CD4-positive, alpha-beta T cell treated with Interleukin-4 for 1 hour (primary cell): ENCODE measurements around the gene LFNG.
"Not testable (repeated sequence)": the region's sequence is repeated elsewhere in the genome, so short reads cannot be mapped to it uniquely, and the experiment has no call there.

Source experiments
- DNase-seq, 2 donors: peaks; one replicate each; pipeline ENCODE4 v3.0.0-alpha.2; 2020 to 2022

The LFNG gene

DNA sequence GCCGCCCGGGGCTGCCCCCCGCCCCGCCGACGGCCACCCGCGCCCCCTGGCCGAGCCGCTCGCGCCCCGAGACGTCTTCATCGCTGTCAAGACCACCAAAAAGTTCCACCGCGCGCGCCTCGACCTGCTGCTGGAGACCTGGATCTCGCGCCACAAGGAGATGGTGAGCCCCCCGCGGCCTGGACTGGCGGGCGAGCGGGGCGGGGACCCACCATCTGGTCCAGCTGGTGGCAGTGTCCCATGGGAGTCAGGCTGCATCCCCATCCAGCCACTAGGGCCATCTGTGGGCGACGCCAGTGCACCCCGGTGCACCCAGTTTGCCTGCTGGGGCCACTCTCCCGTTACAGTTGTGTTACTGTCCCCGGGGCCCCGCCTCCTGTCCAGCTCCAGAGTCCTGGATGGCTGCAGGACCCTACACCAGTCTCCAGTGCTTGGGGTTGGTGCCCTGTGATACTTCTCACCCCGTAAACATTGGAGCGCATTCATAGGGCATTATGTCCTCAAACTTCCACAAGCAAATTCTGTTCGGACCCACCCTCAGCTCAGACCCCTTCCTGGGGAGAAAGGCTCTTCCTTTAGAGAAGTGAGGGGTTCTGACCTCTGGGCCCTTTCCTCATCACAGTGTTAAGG lies 672 bp downstream of the LFNG start:
- peak in 1 of 2 donors; percentile 34 for DNase-seq

DNA sequence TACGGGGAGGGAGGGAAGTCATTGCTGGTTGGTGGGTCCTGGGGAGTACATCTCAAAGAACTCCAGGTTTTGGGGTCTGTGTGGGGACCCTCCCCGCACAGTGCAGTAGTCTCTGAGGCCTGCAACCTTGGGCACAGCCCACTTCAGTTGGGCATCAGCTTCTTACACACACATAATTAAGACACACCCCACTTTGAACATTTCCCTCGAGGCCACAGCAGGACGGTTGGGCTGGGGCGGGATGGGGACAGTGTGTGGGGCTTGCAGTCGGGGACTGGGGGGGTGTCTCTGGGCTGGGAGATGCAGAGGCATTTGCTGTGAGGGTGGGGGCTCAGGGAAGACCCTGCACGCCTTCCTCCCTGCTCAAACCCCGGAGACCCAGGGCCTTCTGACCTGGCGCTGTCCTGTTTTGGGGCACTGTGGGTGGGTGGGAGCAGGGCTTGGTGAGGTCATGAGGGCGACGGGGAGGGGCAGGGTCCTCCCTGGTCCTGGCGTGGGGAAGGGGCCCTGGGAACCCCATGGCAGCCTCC lies 1.3 kb downstream of the LFNG start:
- DNase-seq = no peak

DNA sequence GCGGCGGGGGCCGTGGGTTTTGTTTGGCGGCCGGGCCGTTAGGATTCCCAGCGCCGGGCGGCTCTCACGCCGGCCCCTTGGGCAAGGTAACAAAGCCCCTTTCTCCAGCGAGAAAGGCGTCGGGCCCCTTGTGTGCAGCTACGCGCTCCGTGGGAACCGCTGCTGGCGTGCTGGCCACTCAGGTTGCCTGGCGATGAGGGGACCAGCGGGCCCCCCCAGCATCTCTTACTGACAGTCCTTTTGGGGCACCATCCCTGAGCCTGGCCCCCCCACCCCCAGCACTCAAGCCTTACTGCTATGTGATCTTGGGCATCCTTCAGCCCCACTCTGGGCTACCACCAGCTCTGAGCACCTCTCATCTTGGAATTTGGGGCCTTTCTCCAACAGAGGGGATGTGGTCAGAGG lies 1.8 kb downstream of the LFNG start:
- DNase-seq = no peak

DNA sequence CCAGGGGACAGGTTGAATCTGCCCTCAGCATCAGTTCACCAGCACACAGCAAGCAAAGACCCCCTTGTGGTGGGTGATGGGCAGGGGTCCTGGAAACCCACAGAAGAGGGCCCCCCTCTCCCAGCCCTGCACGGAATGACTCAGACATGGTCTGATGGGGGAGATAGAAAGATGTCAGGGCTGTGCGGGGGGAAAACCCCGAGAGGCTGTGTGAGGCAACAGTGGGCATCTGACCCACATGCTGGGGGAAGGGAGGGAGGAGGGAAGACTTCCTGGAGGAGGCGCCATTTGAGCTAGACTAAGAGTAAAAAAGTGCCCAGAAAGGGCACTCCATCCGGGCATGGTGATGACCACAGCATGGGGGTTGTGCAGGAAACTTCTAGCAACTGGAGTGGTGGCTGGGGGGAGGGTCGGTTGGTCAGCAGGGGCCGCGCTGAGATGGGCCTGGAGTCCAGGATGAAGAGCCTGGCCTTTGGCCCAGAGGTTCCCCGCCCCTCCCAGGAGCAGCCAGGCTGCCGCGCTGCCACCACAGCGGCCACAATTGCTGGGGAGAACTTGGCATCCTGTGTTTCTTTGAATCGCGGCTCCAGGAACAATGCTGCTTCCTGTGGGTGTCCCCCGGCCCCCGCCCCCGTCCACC lies 2.5 kb downstream of the LFNG start:
- peak; percentile 77 to 80 for DNase-seq

DNA sequence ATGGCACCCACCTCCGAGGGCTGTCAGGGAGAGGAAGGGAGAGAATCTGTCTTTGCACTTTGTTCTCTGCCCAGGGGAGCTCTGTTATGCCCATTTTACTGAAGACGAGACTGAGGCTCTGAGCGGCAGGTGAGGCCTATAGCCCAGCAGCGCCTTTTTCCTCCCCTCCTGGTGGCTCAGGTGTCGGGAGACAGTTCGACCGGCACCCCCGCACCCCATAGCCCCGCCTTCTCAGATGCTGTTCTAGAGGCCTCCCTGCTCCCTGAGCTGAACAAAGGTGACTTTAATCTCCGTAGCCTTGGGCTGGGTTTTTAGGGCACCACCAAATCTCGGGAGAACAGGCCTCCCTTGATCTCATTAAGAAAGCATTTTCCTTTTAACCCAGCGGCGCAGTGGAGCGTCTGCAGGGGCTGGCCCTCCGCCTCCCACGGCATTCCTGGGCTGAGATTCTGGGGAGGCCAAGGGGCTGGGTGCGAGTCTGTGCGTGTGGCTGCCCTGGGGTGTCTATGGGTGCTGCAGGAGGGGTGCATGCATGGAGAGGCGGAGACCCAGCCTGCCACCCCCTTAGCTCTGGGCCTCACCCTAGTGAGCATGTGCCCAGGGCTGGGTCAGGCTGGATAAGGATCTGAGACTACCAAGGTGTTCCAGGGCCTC lies 3.3 kb downstream of the LFNG start:
- no peak for DNase-seq

DNA sequence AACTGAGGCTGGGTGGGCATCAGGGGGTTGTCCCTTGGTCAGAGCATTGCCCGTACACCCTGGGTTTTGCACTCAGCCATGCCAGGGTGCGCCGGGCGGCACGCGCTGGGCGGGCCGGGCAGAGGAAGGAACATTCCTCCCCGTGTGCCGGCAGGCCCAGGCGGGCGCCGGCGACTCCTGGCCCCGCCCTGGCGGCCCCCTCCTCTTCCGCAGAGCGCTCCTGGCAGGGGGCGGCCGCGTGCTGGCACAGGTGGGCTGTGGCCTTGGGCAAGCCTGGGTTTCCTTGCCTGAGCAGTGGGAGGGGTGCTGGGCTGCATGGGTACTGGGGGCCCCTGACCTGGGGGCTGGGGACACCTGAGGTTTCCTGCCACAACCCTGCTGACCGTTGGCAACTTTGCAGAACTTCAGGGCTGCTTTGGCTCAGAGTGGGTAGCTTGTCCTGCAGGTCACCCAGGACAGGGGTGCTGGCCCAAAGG lies 3.9 kb downstream of the LFNG start:
- no peak for DNase-seq

DNA sequence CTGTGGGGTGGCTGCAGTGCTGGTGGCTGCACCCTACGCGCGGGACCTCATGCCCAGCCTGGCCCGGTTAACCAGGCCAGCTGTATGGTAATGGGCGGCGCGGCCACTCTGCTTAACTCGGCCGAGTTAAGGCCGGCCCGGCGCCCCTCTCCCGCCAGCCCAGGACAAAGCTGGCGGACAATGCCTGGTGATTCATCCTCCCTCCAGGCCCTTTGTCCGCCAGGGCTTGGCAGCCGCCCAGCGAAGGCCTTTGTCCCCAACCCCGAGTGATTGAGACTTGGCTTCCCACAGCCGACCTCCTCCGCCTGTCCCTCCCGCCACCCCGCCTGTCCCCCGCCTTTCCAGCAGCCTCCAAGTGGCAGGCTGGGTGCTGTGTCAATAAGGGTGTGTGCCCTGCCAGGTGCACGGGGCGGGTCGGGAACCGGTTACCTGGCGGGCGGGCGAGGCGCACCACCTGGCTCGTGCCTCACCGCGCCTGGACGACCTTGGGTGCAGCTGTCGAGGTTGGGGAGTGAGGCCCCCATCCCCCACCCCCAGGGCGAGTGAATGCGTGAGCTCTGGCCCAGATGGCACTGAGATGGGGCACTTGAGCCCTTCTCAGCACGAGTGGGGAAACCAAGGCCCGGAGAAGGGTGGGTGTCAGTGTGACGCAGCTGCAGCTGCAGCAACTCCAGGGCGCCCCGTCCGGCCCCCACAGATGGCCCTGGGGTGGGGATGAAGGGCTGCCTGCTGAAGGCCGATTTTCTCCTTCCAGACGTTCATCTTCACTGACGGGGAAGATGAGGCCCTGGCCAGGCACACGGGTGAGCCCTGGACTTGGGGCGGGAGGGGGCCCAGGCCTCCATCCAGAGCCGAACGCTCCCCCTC lies 4.6 kb downstream of the LFNG start:
- no peak for DNase-seq

DNA sequence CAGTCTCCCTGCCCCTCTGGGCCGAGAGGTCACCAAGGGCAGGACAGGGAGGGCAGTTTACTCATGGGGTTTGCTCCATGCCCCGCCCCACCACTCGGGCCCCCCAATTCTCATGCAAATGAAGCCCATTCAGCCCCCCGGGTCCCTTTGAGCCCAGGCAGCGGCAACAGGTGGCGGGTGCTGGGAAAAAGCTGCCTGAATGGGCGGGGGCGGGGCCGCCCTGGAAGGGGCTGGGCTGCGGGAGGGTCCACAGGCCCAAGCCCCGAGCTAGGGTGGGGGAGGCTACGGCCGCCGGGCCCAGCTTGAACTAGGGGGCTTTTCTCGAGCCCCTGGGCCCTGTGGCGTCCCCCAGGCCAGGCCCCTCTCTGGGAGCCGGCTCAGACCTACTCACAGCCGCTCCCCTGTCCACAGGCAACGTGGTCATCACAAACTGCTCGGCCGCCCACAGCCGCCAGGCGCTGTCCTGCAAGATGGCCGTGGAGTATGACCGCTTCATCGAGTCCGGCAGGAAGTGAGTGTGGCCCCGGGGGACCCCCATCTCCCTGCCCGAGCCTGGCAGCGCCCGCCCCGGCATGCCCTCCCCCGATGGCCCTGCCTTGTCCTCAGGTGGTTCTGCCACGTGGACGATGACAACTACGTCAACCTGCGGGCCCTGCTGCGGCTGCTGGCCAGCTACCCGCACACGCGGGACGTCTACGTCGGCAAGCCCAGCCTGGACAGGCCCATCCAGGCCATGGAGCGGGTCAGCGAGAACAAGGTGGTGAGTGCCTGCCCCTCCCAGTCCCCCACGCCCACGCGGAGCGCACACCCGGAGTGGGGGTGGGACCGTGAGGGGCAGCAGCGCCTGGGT lies 5.5 kb downstream of the LFNG start:
- no peak for DNase-seq

DNA sequence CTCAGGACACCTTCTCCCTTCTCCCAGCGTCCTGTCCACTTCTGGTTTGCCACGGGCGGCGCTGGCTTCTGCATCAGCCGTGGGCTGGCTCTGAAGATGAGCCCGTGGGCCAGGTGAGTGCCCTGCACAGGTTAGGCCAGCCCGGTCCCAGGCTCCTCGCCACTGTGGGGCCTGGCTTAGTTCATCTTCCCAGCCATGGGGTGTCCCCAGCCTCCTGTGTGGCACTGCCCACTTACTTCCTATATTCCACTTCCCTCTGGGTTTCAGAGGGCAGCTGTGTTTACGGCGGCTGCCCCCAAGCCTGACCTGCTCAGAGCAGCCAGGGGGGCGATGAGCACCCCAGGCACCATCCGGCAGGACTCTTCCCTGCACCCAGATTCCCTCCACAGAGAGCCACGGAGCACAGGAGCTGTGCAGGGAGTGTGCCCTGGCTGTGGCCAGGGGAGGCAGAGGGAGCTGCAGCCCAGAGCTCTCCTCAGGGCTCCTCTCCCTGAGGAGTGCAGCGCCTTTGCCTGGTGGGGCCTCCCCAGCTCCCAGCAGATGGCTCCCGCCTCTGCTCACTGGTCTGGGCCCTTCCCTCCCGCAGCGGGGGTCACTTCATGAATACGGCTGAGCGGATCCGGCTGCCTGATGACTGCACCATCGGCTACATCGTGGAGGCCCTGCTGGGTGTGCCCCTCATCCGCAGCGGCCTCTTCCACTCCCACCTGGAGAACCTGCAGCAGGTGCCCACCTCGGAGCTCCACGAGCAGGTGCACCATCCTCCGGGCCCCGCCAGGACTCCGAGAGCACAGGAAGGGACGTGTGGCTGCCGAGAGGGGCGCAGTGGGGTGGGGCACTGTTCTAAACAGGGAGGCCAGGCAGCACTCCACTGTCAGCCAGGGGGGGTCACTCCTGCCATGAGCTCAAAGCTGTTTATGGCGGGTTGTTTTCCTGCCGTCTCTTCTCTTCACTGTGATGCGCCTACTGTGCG lies 6.4 kb downstream of the LFNG start:
- no peak for DNase-seq

DNA sequence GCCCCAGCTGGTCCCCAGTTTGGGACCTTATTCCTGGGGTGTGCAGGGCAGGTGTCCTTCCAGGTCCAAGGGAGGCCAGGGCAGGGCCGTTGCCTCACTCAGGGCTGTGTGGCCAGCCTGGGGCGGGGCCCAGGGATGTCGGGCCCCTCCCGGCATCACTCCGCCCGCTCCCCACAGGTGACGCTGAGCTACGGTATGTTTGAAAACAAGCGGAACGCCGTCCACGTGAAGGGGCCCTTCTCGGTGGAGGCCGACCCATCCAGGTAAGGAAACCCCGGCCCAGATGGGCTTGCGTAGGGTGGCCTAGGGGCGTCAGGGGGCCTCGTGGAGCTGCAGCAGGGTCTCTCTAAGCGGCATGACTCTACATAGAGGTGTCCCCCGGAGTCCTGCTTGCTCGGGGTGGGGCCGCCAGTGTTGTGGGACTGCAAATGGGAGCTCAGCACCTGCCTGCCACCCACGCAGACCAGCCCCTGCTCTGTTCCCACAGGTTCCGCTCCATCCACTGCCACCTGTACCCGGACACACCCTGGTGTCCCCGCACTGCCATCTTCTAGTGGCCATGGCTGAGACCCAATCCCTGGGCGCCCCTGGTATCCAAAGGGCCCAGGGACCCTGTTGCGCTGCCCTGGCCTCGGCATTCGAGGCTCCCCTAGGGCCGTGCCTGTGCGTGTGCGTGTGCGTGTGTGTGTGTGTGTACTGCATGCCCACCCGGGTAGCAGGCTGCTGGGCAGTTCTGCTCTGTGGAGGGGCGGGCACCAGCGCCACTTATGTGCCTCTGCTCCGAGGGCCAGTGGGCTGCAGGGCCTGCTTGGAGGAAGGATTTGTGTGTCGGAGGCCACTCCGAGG lies 7.3 kb downstream of the LFNG start:
- DNase-seq = no peak

DNA sequence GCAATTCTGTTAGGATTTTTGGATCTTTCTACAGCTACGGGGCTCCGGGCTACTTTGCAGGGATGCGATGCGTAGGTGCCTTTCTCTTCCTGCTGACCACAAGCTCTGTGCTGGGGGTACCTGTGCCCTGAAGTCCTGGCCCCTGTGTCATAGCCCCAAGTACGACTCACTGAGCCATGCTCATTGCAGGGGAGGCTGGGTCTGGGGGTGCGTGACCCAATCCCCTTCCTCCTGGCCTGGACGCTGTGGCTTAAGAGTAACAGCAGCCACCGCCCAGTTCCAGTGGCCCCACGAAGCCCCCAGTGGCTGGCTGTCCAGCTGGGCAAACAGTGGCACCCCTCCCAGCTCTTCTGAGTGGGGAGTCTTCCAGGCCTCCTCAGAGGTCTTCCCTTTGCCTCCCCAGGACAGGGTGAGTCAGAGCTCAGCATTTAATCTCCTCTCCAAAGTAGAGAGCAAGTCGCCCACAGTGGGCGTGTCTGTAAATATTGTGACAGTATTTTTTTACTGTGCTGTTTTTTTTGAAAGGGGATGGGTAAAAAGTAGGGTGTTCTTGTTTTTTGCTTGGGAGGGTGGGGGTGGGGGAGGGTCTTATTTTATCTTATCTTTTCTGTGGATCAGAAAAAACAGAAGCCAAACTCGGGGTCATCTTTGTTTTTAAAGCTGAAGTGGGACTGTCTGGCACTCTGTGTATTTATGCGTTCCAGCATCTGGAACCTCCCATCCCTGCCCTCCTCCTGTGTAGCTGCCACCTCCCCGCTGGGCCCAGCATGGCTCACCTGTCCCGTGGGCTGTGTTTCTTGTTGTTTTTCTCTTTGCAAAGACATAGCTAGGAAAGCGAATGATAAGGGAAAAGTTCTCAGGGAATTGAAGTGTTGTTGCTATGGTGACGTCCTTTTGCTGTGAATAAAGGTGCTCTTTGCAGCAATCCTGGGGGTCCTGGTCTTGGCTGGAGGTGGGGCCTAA lies 8.2 kb downstream of the LFNG start:
- peak; percentile 45 to 53 for DNase-seq

DNA sequence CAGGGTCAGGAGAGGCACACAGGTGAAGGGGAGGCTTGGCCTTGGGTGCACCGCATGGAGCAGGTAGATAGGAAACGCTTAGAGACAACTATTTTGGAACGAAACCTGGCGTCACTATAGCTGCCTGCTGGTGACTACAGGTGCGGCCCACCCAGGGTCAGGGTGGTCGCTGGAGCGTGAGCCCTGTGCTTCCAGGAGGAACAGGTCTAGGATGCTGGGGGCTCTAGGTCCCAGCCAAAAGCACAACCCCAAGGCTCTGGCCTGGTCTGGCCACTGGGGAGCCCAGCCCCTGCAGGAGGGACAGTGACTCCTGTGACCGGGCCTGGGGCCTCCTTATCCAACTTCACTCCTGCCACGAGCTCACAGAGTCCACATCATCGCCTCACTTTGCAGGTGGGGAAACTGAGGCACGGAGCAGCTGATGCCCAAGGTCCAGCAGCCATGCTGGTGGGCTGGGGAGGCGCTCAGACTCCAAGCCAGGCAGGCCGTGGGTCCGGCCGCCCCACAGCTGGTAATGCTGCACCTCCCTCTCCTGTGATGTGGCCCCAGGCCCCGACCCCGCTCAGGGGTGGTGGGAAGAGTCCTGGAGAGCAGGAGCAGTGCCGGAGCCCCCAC lies 9.0 kb downstream of the LFNG start:
- no peak for DNase-seq

DNA sequence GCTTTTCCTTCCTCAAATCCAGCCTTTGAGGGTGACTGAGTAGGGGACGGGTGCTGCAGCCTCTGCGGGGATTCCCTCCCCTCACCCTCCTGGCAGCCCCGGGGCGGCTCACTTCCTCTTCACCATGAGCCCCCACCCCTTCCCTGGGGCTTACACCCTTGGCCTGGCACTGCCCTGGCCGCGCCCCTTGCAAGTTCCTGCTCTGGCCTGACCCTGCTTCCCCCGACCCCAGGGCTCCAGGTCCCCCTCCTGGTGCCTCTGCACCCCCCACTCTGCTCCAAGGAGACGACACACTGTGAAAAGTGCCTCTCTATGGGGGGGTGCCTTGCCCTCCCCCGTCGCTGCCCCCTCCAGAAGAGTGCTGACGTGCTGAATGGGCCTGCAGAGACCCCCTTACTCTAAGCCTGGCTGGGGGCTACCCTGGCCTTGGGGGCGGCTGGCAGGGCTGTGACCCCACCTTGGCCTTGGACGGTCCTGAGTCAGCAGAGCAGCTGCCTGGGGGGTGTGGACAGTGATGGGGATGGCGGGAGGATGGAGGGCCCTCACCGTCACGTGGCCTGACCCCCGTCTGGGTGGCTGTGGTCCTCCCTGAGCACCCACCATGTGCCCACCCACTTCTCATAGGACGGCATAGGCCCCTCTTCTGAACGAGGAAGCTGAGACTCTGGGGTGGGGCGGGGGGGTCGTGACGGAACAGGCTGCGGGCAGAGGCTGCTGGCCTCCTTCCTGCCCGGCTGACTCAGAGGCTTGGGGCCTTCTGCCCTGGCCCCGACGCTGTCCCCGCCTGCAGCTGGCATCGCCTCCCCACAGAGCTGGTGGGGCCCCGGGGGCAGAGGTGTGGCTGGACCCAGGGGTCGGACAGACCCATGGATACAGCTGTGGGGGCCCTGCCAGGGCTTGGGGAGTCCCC lies 9.8 kb downstream of the LFNG start:
- DNase-seq = peak; percentile 65 to 90

DNA sequence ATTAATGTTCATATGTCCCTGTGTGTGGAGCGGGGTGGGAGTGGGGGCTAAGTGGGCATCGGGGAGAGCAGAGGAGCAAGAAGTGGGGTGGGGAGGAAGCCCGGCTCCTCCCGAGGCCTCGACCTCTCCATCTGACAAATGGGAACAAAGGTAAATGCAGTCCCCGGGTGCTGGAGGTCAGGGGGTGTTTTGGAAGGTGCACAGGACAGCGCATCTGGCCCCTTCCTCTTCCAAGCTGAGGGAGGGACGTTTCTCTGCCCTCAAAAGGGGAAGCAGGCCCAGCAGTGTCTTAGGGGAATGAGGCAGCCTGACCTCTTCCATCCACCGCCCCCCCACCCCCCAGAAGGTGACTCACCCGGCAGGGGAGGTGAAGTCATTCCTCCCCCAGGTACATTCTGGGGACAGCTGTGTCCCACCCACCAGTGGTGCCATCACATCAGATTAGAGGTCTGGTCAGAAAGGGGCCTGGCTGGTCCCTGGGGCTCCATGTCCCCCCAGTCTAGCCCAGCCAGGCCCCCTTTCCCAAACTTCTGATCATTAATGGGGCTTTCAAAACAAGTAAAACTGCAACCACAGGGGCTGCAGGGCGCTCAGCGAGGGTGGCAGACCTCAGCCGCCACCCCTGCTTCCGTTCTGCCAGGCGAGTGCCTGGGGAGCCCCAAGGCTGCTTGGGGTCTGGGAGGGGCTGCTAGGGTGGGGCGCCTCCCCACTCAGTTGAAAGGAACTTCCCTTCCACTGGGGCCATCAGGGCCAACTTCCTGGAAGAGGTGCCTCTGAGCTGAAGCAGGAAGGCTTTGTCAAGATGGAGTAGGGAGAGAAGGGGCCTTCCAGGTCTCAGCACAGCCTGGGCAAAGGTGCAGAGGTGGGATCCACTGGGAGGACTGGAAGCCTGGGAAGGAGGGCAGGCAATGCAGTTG lies 10.8 kb downstream of the LFNG start:
- DNase-seq = peak; percentile 85

DNA sequence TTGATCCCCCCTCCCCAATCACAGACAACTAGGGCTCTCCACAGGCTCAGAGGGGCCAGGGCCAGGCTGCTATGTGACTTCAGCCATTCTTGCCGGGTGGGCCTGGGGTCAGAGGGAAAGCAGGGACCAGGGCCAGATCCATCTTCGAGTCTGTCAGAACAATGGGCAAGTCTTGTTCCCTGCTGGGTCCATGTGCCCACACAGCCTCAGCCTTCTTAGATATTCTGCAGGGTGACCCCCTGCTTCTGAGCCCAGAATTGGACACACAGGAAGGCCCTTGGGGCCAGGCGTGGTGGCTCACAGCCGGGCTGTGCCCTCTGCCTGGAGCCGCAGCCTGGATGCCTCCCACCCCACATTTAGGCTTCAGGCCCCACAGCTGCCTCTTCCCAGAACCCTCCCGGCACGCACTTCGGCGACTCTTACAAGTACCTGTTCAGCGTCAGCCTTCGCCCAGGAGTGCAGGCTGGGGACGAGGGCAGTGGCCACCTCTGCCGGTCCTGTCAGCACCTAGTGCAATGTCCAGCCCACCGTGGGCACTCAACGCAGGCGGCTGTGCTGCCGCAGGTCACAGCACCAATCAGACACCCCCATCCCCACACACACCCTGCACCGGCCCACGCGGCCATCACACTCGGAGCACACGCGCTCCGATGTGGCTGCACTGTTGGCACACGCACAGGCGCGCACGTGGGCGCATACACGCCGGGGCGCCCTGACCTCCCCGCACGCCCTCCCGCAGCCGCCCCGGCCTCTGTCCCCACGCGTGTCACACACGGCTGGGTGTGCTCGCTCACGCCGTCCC lies 11.6 kb downstream of the LFNG start:
- not testable (repeated sequence) for DNase-seq
